K562 (cell line): ENCODE results near the gene PASD1. TPM values are rescaled to one million over a fixed set of nuclear protein-coding genes. Genes with fewer than 3 reads are reported as not detected.

ENCODE experiments used
- ATAC-seq: fragments of 200-7000 bp; cut with Tn5 transposase; 3 replicates; pipeline ENCODE4 v1.9.1; 2020; ENCODE audit warnings: moderate library complexity
- BruUV-seq: library from RNA; stranded (reverse); fragments of 400-500 nt; replicated peaks from 2 replicates; lab custom pipeline; 2021; lab: Mats Ljungman, UMichigan
- CTCF ChIA-PET: fragments of 300-600 bp; formaldehyde crosslinking; extraction: SDS; loops from one replicate; lab custom pipeline; 2021; ENCODE audit warnings: low intra/inter-chr PET ratio; lab: Yijun Ruan, JAX
- POLR2A ChIA-PET: fragments of 300-600, 350-650 bp; sonication (Branson Sonifier 250); formaldehyde crosslinking; extraction: SDS; loops from one replicate; lab custom pipeline; 2021; ENCODE audit warnings: antibody characterized with exemption, inconsistent platforms; lab: Yijun Ruan, JAX
- DNase-seq, 4 experiments: peaks; one replicate each; pipeline versions ENCODE4 v3.0.0 to v3.0.0-alpha.2; 2011 to 2018; ENCODE audit warnings: low spot score in 3 of 4, mixed read lengths in 3 of 4; ENCODE audit errors: extremely low read depth in 1 of 4
- FAIRE-seq: peaks from 2 replicates; lab custom pipeline; 2011; peaks lifted over from hg19 to GRCh38; lab: Jason Lieb, UNC
- H2AFZ ChIP-seq: 2 replicates; pipeline ENCODE4 v1.6.0; 2011; ENCODE audit warnings: low read depth, low read length, control low read depth, inconsistent platforms
- H3K27ac ChIP-seq: fragments of 200-600 bp; 3 replicates; pipeline ENCODE4 v1.8.0; 2011; ENCODE audit warnings: low read depth, mild to moderate bottlenecking, control low read depth, inconsistent platforms, low read length, moderate library complexity, mixed read lengths; ENCODE audit errors: extremely low read depth
- H3K27me3 ChIP-seq, 2 experiments: fragments of 300-600 bp in 1 of 2; 2 replicates in 1 of 2; 3 replicates in 1 of 2; pipeline versions ENCODE4 v1.6.0 to v1.8.0; 2011; ENCODE audit warnings: inconsistent platforms in 2 of 2, low read length in 2 of 2, mild to moderate bottlenecking in 1 of 2, mixed read lengths in 1 of 2, moderate library complexity in 1 of 2; ENCODE audit not compliant: control insufficient read depth in 2 of 2, insufficient read depth in 2 of 2
- H3K36me3 ChIP-seq: fragments of 300-600 bp; 3 replicates; pipeline ENCODE4 v1.8.0; 2011; ENCODE audit warnings: mild to moderate bottlenecking, low read length, inconsistent platforms; ENCODE audit not compliant: control insufficient read depth, insufficient read depth
- H3K4me1 ChIP-seq, 2 experiments: fragments of 200-600 bp in 1 of 2; replicated peaks in 1 of 2; 2 replicates in 1 of 2; 3 replicates in 1 of 2; pipeline versions ENCODE4 v1.5.1 to v1.8.0; 2011; ENCODE audit warnings: inconsistent platforms in 2 of 2, low read length in 2 of 2, mild to moderate bottlenecking in 1 of 2, mixed read lengths in 1 of 2, moderate library complexity in 1 of 2; ENCODE audit not compliant: control insufficient read depth in 2 of 2, insufficient read depth in 2 of 2
- H3K4me2 ChIP-seq: 2 replicates; pipeline ENCODE4 v1.6.1; 2011; ENCODE audit warnings: low read length, control low read depth, inconsistent platforms, mixed read lengths; ENCODE audit not compliant: insufficient read depth
- H3K4me3 ChIP-seq: fragments of 200-600 bp; sonication (generic), shearing (Covaris generic); 2 replicates; pipeline ENCODE4 v1.5.1; 2016; ENCODE audit warnings: control low read depth, inconsistent platforms
- H3K79me2 ChIP-seq: fragments of 200-600 bp; 3 replicates; pipeline ENCODE4 v1.8.0; 2011; ENCODE audit warnings: low read length, inconsistent platforms; ENCODE audit not compliant: control insufficient read depth, insufficient read depth
- H3K9ac ChIP-seq, 2 experiments: 2 replicates each; pipeline versions ENCODE4 v1.6.0 to v1.6.1; 2011; ENCODE audit warnings: low read depth in 2 of 2, low read length in 2 of 2, control low read depth in 1 of 2, inconsistent platforms in 1 of 2, mild to moderate bottlenecking in 1 of 2, mixed read lengths in 1 of 2; ENCODE audit not compliant: insufficient read depth in 1 of 2
- H3K9me1 ChIP-seq: one replicate; pipeline ENCODE4 v1.6.0; 2011; ENCODE audit warnings: inconsistent platforms, mild to moderate bottlenecking, low read length, moderate library complexity; ENCODE audit not compliant: control insufficient read depth, insufficient read depth
- H3K9me3 ChIP-seq: replicated peaks from 2 replicates; pipeline ENCODE4 v1.5.1; 2011; ENCODE audit warnings: low read depth, low read length, inconsistent platforms; ENCODE audit not compliant: control insufficient read depth, insufficient read depth
- H4K20me1 ChIP-seq: replicated peaks from 2 replicates; pipeline ENCODE4 v1.6.1; 2011; ENCODE audit warnings: low read length, inconsistent platforms, mixed read lengths; ENCODE audit not compliant: control insufficient read depth, insufficient read depth
- CBX3 ChIP-seq, 2 experiments: IDR thresholded peaks; 1 replicate in 1 of 2; 2 replicates in 1 of 2; pipeline ENCODE4 v1.6.1; 2012; ENCODE audit warnings: inconsistent platforms in 2 of 2, low read length in 2 of 2, borderline replicate concordance in 1 of 2, control low read depth in 1 of 2
- FOS ChIP-seq: IDR thresholded peaks from 3 replicates; pipeline ENCODE4 v1.6.1; 2011; ENCODE audit not compliant: insufficient read length; ENCODE audit errors: extremely low read depth
- MYC ChIP-seq, 2 experiments: fragments of 250-450 bp in 1 of 2; sonication (Bioruptor Pico) in 1 of 2; IDR thresholded peaks; 2 replicates each; pipeline versions ENCODE4 v1.5.1 to v1.6.1; 2012 to 2021; ENCODE audit warnings: low read depth in 2 of 2, borderline replicate concordance in 1 of 2, improper control_type of control experiment in 1 of 2, low read length in 1 of 2, mild to moderate bottlenecking in 1 of 2, moderate library complexity in 1 of 2
- NR2F6 ChIP-seq: fragments of 450-650 bp; formaldehyde crosslinking; IDR thresholded peaks from 2 replicates; pipeline ENCODE4 v1.4.0; 2020; ENCODE audit warnings: mild to moderate bottlenecking
- POU5F1 ChIP-seq: fragments of 150-350 bp; IDR thresholded peaks from 2 replicates; pipeline ENCODE4 v1.6.1; 2014; ENCODE audit warnings: borderline replicate concordance, low read length, low read depth, mild to moderate bottlenecking; ENCODE audit not compliant: partially characterized antibody
- SRSF1 ChIP-seq: fragments of 200-400 bp; formaldehyde crosslinking; IDR thresholded peaks from 2 replicates; pipeline ENCODE4 v1.6.1; 2017; ENCODE audit warnings: mild to moderate bottlenecking, low read depth, low read length, moderate library complexity
- TCF3 ChIP-seq: sonication (generic); formaldehyde crosslinking; IDR thresholded peaks from 2 replicates; pipeline ENCODE4 v1.4.0; 2020; ENCODE audit warnings: mild to moderate bottlenecking, missing genetic modification reagents
- ZNF184 ChIP-seq: sonication (generic); formaldehyde crosslinking; IDR thresholded peaks from 2 replicates; pipeline ENCODE4 v1.5.0; 2020; ENCODE audit warnings: missing genetic modification reagents
- ZNF407 ChIP-seq: fragments of 450-650 bp; IDR thresholded peaks from 2 replicates; pipeline ENCODE4 v1.6.1; 2016; ENCODE audit warnings: low read depth
- ZNF449 ChIP-seq: fragments of 250-450 bp; sonication (Bioruptor Pico); IDR thresholded peaks from 2 replicates; pipeline ENCODE4 v1.8.0; 2022; ENCODE audit warnings: moderate library complexity, mild to moderate bottlenecking, inconsistent platforms
- WGBS: fragments of 100-300 bp; shearing (Covaris generic); methylation state at CpG from one replicate; pipeline ENCODE4 v1.1.6; 2016; ENCODE audit warnings: low coverage, mixed read lengths; ENCODE audit not compliant: insufficient coverage; ENCODE audit errors: missing lambda C conversion rate; 5-methylcytosine and 5-hydroxymethylcytosine counted together
- in situ Hi-C: fragments of 300-500 bp; cut with MboI; formaldehyde crosslinking; loops from 4 replicates; pipeline ENCODE4 v1.15.0; 2018; ENCODE audit warnings: inconsistent platforms, mixed read lengths
- intact Hi-C: fragments of 100-400 bp; cut with micrococcal nuclease; formaldehyde crosslinking; loops from 2 replicates; pipeline ENCODE4 v1.14.2; 2022
- polyA plus RNA-seq, 8 experiments: library from polyadenylated mRNA; depleted of rRNA in 4 of 8; stranded (reverse) in 5 of 8; unstranded in 3 of 8; fragments of >200 nt; fragmentation: Nextera tagmentation in 2 of 8; fragmentation: Illumina TruSeq in 1 of 8; extraction: Ambion mirVana in 2 of 8; extraction: Trizol in 1 of 8; gene quantifications; 2 replicates each; pipeline versions ENCODE4 v1.2.1 to v1.2.3, GENCODE V29; 2011 to 2014; ENCODE audit warnings: inconsistent platforms in 1 of 8, missing spikeins in 1 of 8
- total RNA-seq, 7 experiments: library from RNA; depleted of rRNA in 6 of 7; stranded (reverse); fragments of >200 nt in 6 of 7; fragmentation: Illumina TruSeq in 2 of 7; extraction: Trizol in 2 of 7; gene quantifications; 2 replicates each; pipeline versions ENCODE4 v1.2.1 to v1.2.3, GENCODE V29; 2011 to 2021; ENCODE audit warnings: low replicate concordance in 1 of 7
- TF ChIP-seq, protein P1 (sequence below): sonication (generic); formaldehyde crosslinking; IDR thresholded peaks from 2 replicates; pipeline ENCODE4 v1.8.1; 2023; ENCODE audit warnings: mild to moderate bottlenecking, missing genetic modification reagents, moderate library complexity

The PASD1 gene
- total and polyA plus RNA-seq, 9 of the 15 experiments (the other 6 are each of a cell fraction or from before 2014, with no cell fraction given) = 1.7 to 12.8 (median 9.6) TPM

DNA sequence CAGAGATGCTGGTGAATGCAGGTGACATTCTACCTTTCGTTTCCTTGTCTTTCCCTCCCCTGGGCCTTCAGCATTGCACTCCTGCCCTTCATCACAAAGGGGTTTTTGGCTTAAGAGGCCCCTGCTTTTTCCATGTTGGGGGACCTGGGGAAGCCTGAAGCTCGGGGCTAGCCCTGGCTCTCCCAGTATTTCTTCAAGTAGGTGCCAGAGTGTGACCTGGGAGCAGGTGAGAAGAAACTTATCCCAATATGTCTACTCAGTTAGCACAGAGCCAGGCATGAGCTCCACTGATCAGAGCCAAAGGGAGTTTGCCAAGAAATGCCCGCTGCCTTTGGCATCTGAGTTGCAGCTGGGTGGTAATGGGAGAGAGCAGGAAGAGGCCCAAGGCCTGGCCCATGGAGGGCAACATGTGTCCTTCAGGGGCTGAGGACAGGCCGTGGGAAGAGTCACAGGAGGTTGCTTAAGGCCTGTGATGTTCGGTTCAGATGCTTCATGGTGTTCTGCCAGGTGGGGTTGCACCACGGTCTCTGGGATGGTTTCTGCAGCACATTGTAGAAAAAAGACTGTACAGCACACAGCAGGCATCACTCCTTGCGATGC is 139.4 kb downstream of the PASD1 start:
- H3K36me3 ChIP-seq = no peaks in the 10 kb centered on the region
- in situ Hi-C loops (no loop called here), intact Hi-C loops (no loop called here)
- FAIRE-seq (no peak), DNase-seq (no peak), ATAC-seq (no peak)
- CTCF ChIA-PET = no interaction called here
- H3K9ac ChIP-seq = no peak overlapping the region
- H3K9me3 ChIP-seq = no peaks in the 10 kb centered on the region
- H3K4me2 ChIP-seq = no peak overlapping the region
- H3K4me1 ChIP-seq = no peaks in the 10 kb centered on the region
- H2AFZ ChIP-seq = no peak overlapping the region
- H3K27me3 ChIP-seq = peaks cover 3 to 47% of the 10 kb centered on the region in 2 experiments; a peak in 3 of 5 replicates
- H3K9me1 ChIP-seq = no peaks in the 10 kb centered on the region
- H3K79me2 ChIP-seq = no peaks in the 10 kb centered on the region
- no peak overlapping the region for H3K4me3 ChIP-seq
- H4K20me1 ChIP-seq = no peaks in the 10 kb centered on the region
- POLR2A ChIA-PET = no interaction called here
- 0% methylated on average over 5 of the region's 7 CpGs for WGBS
- no peak overlapping the region for H3K27ac ChIP-seq
- no TSS peak for BruUV-seq
- TF ChIP-seq MYC (IDR thresholded peaks at IDR 0.05; ENCODE audit: low read depth, low read length) = no peak
- TF ChIP-seq MYC (CRISPR knock-in tag; IDR thresholded peaks at IDR 0.05; ENCODE audit: borderline replicate concordance, low read depth) = no peak
- no peak for TF ChIP-seq FOS
- TF ChIP-seq, protein P1, sequence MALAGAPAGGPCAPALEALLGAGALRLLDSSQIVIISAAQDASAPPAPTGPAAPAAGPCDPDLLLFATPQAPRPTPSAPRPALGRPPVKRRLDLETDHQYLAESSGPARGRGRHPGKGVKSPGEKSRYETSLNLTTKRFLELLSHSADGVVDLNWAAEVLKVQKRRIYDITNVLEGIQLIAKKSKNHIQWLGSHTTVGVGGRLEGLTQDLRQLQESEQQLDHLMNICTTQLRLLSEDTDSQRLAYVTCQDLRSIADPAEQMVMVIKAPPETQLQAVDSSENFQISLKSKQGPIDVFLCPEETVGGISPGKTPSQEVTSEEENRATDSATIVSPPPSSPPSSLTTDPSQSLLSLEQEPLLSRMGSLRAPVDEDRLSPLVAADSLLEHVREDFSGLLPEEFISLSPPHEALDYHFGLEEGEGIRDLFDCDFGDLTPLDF = no peak
- no peak for TF ChIP-seq ZNF407
- no peak for TF ChIP-seq CBX3 (IDR thresholded peaks at IDR 0.05; ENCODE audit: borderline replicate concordance in 1 of 2, low read length in 2 of 2)
- no peak for TF ChIP-seq ZNF184 (CRISPR knock-in tag)
- TF ChIP-seq TCF3 (CRISPR knock-in tag) = no peak
- TF ChIP-seq POU5F1 = no peak
- no peak for TF ChIP-seq ZNF449
- no peak for TF ChIP-seq NR2F6
- no peak for TF ChIP-seq SRSF1
